K562 (cell line): ENCODE data around the gene CPLANE2. TPM values are rescaled to one million over a fixed set of nuclear protein-coding genes. Genes with fewer than 3 reads are reported as not detected.
A peak's percentile ranks its signal among the peaks of the same experiment; 100 is the strongest.

Source experiments
- CUX1 ChIP-seq: fragments of 200-800 bp; sonication (Bioruptor generic); IDR thresholded peaks from 2 replicates; pipeline ENCODE4 v1.6.1; 2016; ENCODE audit warnings: missing genetic modification characterization, missing compliant biosample characterization
- ERF ChIP-seq: fragments of 450-650 bp; formaldehyde crosslinking; IDR thresholded peaks from 2 replicates; pipeline ENCODE4 v1.4.0; 2020; ENCODE audit warnings: mild to moderate bottlenecking, mixed read lengths
- EWSR1 ChIP-seq: fragments of 450-650 bp; IDR thresholded peaks from 2 replicates; pipeline ENCODE4 v1.6.1; 2018; ENCODE audit warnings: borderline replicate concordance, mild to moderate bottlenecking, low read depth, moderate library complexity; ENCODE audit not compliant: partially characterized antibody
- EZH2 ChIP-seq: IDR thresholded peaks from 2 replicates; pipeline ENCODE4 v1.6.1; 2012; ENCODE audit warnings: low read depth, mild to moderate bottlenecking, inconsistent platforms, low read length, borderline replicate concordance
- HEY1 ChIP-seq: fragments of 250-450 bp; sonication (Bioruptor Pico); IDR thresholded peaks from 2 replicates; pipeline ENCODE4 v1.5.0; 2020; ENCODE audit warnings: mild to moderate bottlenecking, moderate library complexity, borderline replicate concordance
- KAT2B ChIP-seq: IDR thresholded peaks from one replicate; pipeline ENCODE4 v1.6.1; 2012; ENCODE audit warnings: low read depth, mild to moderate bottlenecking, control low read depth, inconsistent platforms, low read length, moderate library complexity
- MEF2A ChIP-seq: IDR thresholded peaks from 2 replicates; pipeline ENCODE4 v1.6.1; 2011; ENCODE audit warnings: low read depth, mild to moderate bottlenecking, low read length, moderate library complexity; ENCODE audit not compliant: control insufficient read depth
- MLLT1 ChIP-seq, 2 experiments: fragments of 450-650 bp; IDR thresholded peaks; 2 replicates each; pipeline ENCODE4 v1.6.1; 2016
- NFE2 ChIP-seq: IDR thresholded peaks from 2 replicates; pipeline ENCODE4 v1.6.1; 2014; ENCODE audit warnings: antibody characterized with exemption, low read depth
- PRMT5 ChIP-seq: sonication (generic); formaldehyde crosslinking; IDR thresholded peaks from 2 replicates; pipeline ENCODE4 v1.5.0; 2020; ENCODE audit warnings: missing genetic modification reagents
- RBM15 ChIP-seq: fragments of 200-400 bp; formaldehyde crosslinking; IDR thresholded peaks from 2 replicates; pipeline ENCODE4 v1.6.1; 2018; ENCODE audit warnings: mild to moderate bottlenecking, low read length, moderate library complexity; ENCODE audit not compliant: insufficient read depth
- ZBTB1 ChIP-seq: sonication (generic); formaldehyde crosslinking; IDR thresholded peaks from 2 replicates; pipeline ENCODE4 v1.8.1; 2023; ENCODE audit warnings: missing genetic modification reagents, low read depth, mild to moderate bottlenecking, borderline replicate concordance
- ZBTB43 ChIP-seq: sonication (generic); formaldehyde crosslinking; IDR thresholded peaks from 2 replicates; pipeline ENCODE4 v1.8.0; 2023; ENCODE audit warnings: mild to moderate bottlenecking, missing genetic modification reagents
- ZBTB49 ChIP-seq: sonication (generic); formaldehyde crosslinking; IDR thresholded peaks from 2 replicates; pipeline ENCODE4 v1.8.0; 2022; ENCODE audit warnings: missing genetic modification reagents, mild to moderate bottlenecking, borderline replicate concordance
- ZKSCAN3 ChIP-seq: fragments of 250-450 bp; sonication (Bioruptor Pico); IDR thresholded peaks from 2 replicates; pipeline ENCODE4 v1.4.0; 2020
- ZNF232 ChIP-seq: sonication (generic); formaldehyde crosslinking; IDR thresholded peaks from 2 replicates; pipeline ENCODE4 v1.8.0; 2022; ENCODE audit warnings: mild to moderate bottlenecking, missing genetic modification reagents
- polyA plus RNA-seq, 8 experiments: library from polyadenylated mRNA; depleted of rRNA in 4 of 8; stranded (reverse) in 5 of 8; unstranded in 3 of 8; fragments of >200 nt; fragmentation: Nextera tagmentation in 2 of 8; fragmentation: Illumina TruSeq in 1 of 8; extraction: Ambion mirVana in 2 of 8; extraction: Trizol in 1 of 8; gene quantifications; 2 replicates each; pipeline versions ENCODE4 v1.2.1 to v1.2.3, GENCODE V29; 2011 to 2014; ENCODE audit warnings: inconsistent platforms in 1 of 8, missing spikeins in 1 of 8
- total RNA-seq, 7 experiments: library from RNA; depleted of rRNA in 6 of 7; stranded (reverse); fragments of >200 nt in 6 of 7; fragmentation: Illumina TruSeq in 2 of 7; extraction: Trizol in 2 of 7; gene quantifications; 2 replicates each; pipeline versions ENCODE4 v1.2.1 to v1.2.3, GENCODE V29; 2011 to 2021; ENCODE audit warnings: low replicate concordance in 1 of 7

Gene CPLANE2
- total and polyA plus RNA-seq, 9 of the 15 experiments (the other 6 are each of a cell fraction or from before 2014, with no cell fraction given): 0.17 to 20.9 (median 8.1) TPM

GRCh38 chr1:16248603-16249516, 11.9 kb upstream of the CPLANE2 start (continued):
- TF ChIP-seq ZBTB49 (CRISPR knock-in tag) (no peak), KAT2B (no peak), PRMT5 (CRISPR knock-in tag) (no peak), MEF2A (no peak), CUX1 (CRISPR knock-in tag) (0 out of 2 replicates have a peak, but pooled peaks have one; percentile 1), ERF (CRISPR knock-in tag) (peak; percentile 56; the same call in 1 of the 2 replicates), NFE2 (peak; percentile 31; the same call in 1 of the 2 replicates), MLLT1 (IDR thresholded peaks at IDR 0.05) (no peak), EZH2 (no peak), RBM15 (no peak), EWSR1 (no peak), ZKSCAN3 (no peak), ZBTB43 (CRISPR knock-in tag) (no peak; the same call in 1 of the 2 replicates), ZBTB1 (CRISPR knock-in tag) (no peak), ZNF232 (CRISPR knock-in tag) (no peak), HEY1 (CRISPR knock-in tag) (no peak)
